ENCODE measurements around the gene CD74. TPM values are rescaled to one million over a fixed set of nuclear protein-coding genes. Genes with fewer than 3 reads are reported as not detected.

CD74 gene
- total and polyA plus RNA-seq, 2 of the 8 experiments (the other 6 are each of a cell fraction or from before 2014, with no cell fraction given) = 45.9 to 61.0 TPM

DNA sequence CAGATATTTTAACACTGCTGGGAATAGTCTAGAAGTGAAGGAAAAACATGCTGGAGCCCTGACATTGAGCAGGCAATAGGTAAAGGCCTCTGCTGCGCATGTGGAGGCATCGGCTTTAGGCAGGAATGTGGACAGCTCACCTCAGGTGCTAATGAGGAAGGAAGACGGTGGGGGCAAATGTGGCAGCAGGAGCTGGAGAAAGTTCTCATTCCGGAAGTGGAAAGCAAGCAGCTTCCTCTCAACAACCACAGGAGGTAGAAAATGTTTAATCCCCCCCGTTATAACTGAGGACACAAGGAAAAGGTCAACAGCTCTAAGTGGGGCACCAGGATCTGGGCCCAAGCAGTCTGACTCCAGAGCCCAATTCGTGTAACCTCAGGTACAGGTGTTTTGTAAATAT is 44.4 kb upstream of the CD74 start:
- ChIA-PET CTCF (ENCODE audit: partially characterized antibody) (interaction anchor here (0.7 to 13.5 kb wide), 19 partner anchors 14 to 199 kb away, joined by 3 to 209 read pairs (median 6); no protein-coding TSS in a partner anchor), POLR2A (ENCODE audit: partially characterized antibody) (interaction anchor here (0.6 to 5.2 kb wide), 9 partner anchors 8 to 343 kb away, joined by 3 to 51 read pairs (median 5); partner anchors contain the start of gene RPS14)
- H4K20me1 ChIP-seq (replicated peaks in 1 of 2; ENCODE audit: control insufficient read depth in 1 of 2, insufficient read depth in 2 of 2, low read length in 2 of 2) = no peaks in the 10 kb centered on the region
- 0 out of 2 replicates have a peak overlapping the region, but pooled peaks have one; percentile 28 for H2AFZ ChIP-seq (ENCODE audit: low read length)
- TF ChIP-seq TEAD4 (IDR thresholded peaks at IDR 0.05; ENCODE audit: low read depth, low read length) = peak; percentile 50; the same call in 1 of the 2 replicates
- TF ChIP-seq, protein P1, sequence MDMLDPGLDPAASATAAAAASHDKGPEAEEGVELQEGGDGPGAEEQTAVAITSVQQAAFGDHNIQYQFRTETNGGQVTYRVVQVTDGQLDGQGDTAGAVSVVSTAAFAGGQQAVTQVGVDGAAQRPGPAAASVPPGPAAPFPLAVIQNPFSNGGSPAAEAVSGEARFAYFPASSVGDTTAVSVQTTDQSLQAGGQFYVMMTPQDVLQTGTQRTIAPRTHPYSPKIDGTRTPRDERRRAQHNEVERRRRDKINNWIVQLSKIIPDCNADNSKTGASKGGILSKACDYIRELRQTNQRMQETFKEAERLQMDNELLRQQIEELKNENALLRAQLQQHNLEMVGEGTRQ (IDR thresholded peaks at IDR 0.05; ENCODE audit: low read length) = no peak
- no peak overlapping the region for H2AK5ac ChIP-seq (ENCODE audit: low read depth, low read length)
- no peaks in the 10 kb centered on the region for H3K79me1 ChIP-seq (ENCODE audit: low read depth, low read length)
- no peak overlapping the region for H3K14ac ChIP-seq (ENCODE audit: insufficient read length)
- no peak overlapping the region for H3K27ac ChIP-seq (ENCODE audit: low read depth, low read length)
- H3K9ac ChIP-seq (replicated peaks in 1 of 4; ENCODE audit: extremely low read depth in 1 of 4, low read depth in 3 of 4, low read length in 3 of 4) = no peak overlapping the region; a peak in 1 of 7 replicates
- H3K9me3 ChIP-seq (ENCODE audit: insufficient read depth in 2 of 2, low read depth in 1 of 2, low read length in 1 of 2) = no peaks in the 10 kb centered on the region
- no peak overlapping the region for H2BK5ac ChIP-seq (ENCODE audit: low read depth, low read length)
- H3K4me1 ChIP-seq (replicated peaks in 1 of 4; ENCODE audit: control insufficient read depth in 3 of 4, insufficient read depth in 4 of 4, low read length in 3 of 4) = peaks cover 4 to 20% (median 8%) of the 10 kb centered on the region in 4 experiments
- 69% methylated on average over 6 of the region's 6 CpGs; no CpG with 5 or more reads in 1 of the 2 experiments for whole genome bisulfite sequencing, 2 experiments (ENCODE audit: extremely low coverage in 1 of 2, insufficient coverage in 1 of 2, insufficient read length in 1 of 2, insufficient replicate concordance in 2 of 2, low coverage in 1 of 2, low lambda C conversion rate in 2 of 2, missing lambda C conversion rate in 1 of 2)
- no peak overlapping the region for H3K56ac ChIP-seq (replicated peaks; ENCODE audit: insufficient read length, low read depth, low read length)
- H3K27me3 ChIP-seq (replicated peaks in 1 of 4; ENCODE audit: control insufficient read depth in 3 of 4, extremely low read depth in 1 of 4, insufficient read depth in 3 of 4, low read length in 3 of 4) = no peaks in the 10 kb centered on the region
- H3K36me3 ChIP-seq (ENCODE audit: control insufficient read depth in 2 of 4, insufficient read depth in 4 of 4, low read length in 3 of 4) = no peaks in the 10 kb centered on the region
- no peak overlapping the region for H3K18ac ChIP-seq (ENCODE audit: extremely low read depth, low read length)
- no peak overlapping the region for H3K23ac ChIP-seq (ENCODE audit: insufficient read length)
- H3K4ac ChIP-seq (replicated peaks; ENCODE audit: insufficient read length, low read depth, low read length) = no peak overlapping the region
- no peak overlapping the region for H3K4me3 ChIP-seq (ENCODE audit: extremely low read depth in 1 of 4, insufficient read depth in 2 of 4, low read depth in 3 of 4, low read length in 4 of 4)
- no peak overlapping the region for H3K4me2 ChIP-seq (ENCODE audit: insufficient read depth in 1 of 2, low read depth in 2 of 2, low read length in 2 of 2)
- H2BK120ac ChIP-seq (replicated peaks; ENCODE audit: low read depth, low read length) = no peak overlapping the region
- H2BK12ac ChIP-seq (ENCODE audit: low read depth, low read length) = 0 out of 2 replicates have a peak overlapping the region, but pooled peaks have one; percentile 92
- no peak overlapping the region for H4K8ac ChIP-seq (ENCODE audit: extremely low read depth, insufficient read depth, low read length)
- no peak overlapping the region for H4K91ac ChIP-seq (replicated peaks; ENCODE audit: insufficient read length, low read length)
- FAIRE-seq = no peak
- no peak overlapping the region for H4K5ac ChIP-seq (ENCODE audit: insufficient read length, low read depth, low read length)
- no peaks in the 10 kb centered on the region for H3K23me2 ChIP-seq (ENCODE audit: low read depth, low read length)
- H2BK15ac ChIP-seq (ENCODE audit: low read length) = no peak overlapping the region; the same call in 1 of the 2 replicates
- no peaks in the 10 kb centered on the region for H3K79me2 ChIP-seq (ENCODE audit: control insufficient read depth in 1 of 2, insufficient read depth in 2 of 2, low read length in 2 of 2)
- DNase-seq (ENCODE audit: low read depth in 1 of 2, low spot score in 2 of 2) = no peak
- H2BK20ac ChIP-seq (ENCODE audit: low read length) = no peak overlapping the region; the same call in 1 of the 2 replicates
